ENCODE measurements around the gene SSX4B. TPM values are rescaled to one million over a fixed set of nuclear protein-coding genes. Genes with fewer than 3 reads are reported as not detected.
"Not testable (repeated sequence)": the region's sequence is repeated elsewhere in the genome, so short reads cannot be mapped to it uniquely, and the experiment has no call there.

The SSX4B gene
- total RNA-seq, 1 donor from 2014 or later = not detected

DNA sequence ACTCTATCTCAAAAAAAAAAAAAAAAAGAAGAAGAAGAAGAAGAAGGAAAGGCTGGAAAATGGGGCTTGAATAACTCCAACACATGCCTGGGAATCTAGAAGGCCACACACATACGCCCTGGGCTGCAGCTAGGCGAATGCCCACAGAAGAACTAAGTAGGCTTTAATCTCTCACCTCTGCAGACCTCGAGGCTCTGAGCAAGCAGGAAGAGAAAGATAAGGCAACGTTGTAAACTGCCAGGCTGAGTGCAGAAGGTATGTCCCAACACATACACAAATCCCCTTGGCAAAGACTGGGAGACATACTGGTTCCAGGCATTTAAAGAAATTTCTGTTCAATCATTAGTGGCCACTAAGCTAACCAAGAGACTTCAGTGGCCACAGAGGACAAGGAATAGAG lies 39.9 kb upstream of the SSX4B start:
- no peaks in the 10 kb centered on the region for H3K9me3 ChIP-seq (ENCODE audit: insufficient read depth, low read depth, low read length)
- TF ChIP-seq, protein P1, sequence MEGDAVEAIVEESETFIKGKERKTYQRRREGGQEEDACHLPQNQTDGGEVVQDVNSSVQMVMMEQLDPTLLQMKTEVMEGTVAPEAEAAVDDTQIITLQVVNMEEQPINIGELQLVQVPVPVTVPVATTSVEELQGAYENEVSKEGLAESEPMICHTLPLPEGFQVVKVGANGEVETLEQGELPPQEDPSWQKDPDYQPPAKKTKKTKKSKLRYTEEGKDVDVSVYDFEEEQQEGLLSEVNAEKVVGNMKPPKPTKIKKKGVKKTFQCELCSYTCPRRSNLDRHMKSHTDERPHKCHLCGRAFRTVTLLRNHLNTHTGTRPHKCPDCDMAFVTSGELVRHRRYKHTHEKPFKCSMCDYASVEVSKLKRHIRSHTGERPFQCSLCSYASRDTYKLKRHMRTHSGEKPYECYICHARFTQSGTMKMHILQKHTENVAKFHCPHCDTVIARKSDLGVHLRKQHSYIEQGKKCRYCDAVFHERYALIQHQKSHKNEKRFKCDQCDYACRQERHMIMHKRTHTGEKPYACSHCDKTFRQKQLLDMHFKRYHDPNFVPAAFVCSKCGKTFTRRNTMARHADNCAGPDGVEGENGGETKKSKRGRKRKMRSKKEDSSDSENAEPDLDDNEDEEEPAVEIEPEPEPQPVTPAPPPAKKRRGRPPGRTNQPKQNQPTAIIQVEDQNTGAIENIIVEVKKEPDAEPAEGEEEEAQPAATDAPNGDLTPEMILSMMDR (IDR thresholded peaks at IDR 0.05; ENCODE audit: insufficient read depth, low read depth, low read length) = no peak
- no peak for TF ChIP-seq EZH2 (IDR thresholded peaks at IDR 0.05; ENCODE audit: insufficient read depth, low read length)
- no peak overlapping the region for H2AFZ ChIP-seq (ENCODE audit: low read depth, low read length)
- no peak overlapping the region for H3K4me3 Mint-ChIP-seq (ENCODE audit: unreplicated experiment)
- no peak overlapping the region for H3K27ac Mint-ChIP-seq (ENCODE audit: unreplicated experiment)
- no peak overlapping the region for H3K9ac ChIP-seq (ENCODE audit: low read length)
- H3K36me3 Mint-ChIP-seq (ENCODE audit: low read depth, unreplicated experiment) = peaks cover 2% of the 10 kb centered on the region
- DNase-seq (ENCODE audit: low read depth) (no peak), FAIRE-seq (no peak)
- H3K4me1 Mint-ChIP-seq (ENCODE audit: low read depth, unreplicated experiment) = no peaks in the 10 kb centered on the region
- no peaks in the 10 kb centered on the region for H3K4me1 ChIP-seq (ENCODE audit: insufficient read depth, low read length)
- no peaks in the 10 kb centered on the region for H3K27me3 ChIP-seq (ENCODE audit: insufficient read depth, low read length)
- H3K9me3 Mint-ChIP-seq (ENCODE audit: unreplicated experiment) = no peaks in the 10 kb centered on the region
- no peak overlapping the region for H3K4me3 ChIP-seq (ENCODE audit: insufficient read depth, low read depth, low read length)
- H3K36me3 ChIP-seq (ENCODE audit: insufficient read depth, low read length) = no peaks in the 10 kb centered on the region
- no peak overlapping the region for H3K27ac ChIP-seq (ENCODE audit: low read depth, low read length)
- no peak overlapping the region for H3K4me2 ChIP-seq (ENCODE audit: low read length)
- H3K27me3 Mint-ChIP-seq (ENCODE audit: low read depth, unreplicated experiment) = no peaks in the 10 kb centered on the region
- no peaks in the 10 kb centered on the region for H3K79me2 ChIP-seq (ENCODE audit: insufficient read depth, low read length)
- H4K20me1 ChIP-seq (ENCODE audit: insufficient read depth, low read length) = no peaks in the 10 kb centered on the region

DNA sequence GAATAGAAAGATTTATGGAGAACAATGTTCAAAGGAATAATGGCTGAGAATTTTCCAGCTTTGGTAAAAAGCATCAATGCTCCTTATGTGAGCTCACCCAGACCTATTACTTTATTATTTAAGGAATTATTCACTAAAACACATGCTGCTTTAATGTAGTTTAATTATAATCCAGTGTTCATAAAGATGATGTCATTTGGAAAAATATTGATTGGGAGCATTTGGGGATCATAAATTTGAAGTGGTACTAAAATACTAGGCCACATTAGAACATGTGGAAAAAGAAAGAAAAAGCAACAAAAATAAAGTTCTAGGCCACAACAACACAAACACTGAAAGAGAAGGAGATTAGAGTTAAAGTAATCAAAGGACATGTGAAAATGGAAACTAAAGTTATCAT lies 38.3 kb upstream of the SSX4B start:
- no peak overlapping the region for H3K4me3 ChIP-seq (ENCODE audit: insufficient read depth, low read depth, low read length)
- H3K4me1 Mint-ChIP-seq (ENCODE audit: low read depth, unreplicated experiment) = no peaks in the 10 kb centered on the region
- no peak overlapping the region for H3K4me3 Mint-ChIP-seq (ENCODE audit: unreplicated experiment)
- FAIRE-seq (no peak), DNase-seq (ENCODE audit: low read depth) (no peak)
- no peak overlapping the region for H3K27ac ChIP-seq (ENCODE audit: low read depth, low read length)
- no peaks in the 10 kb centered on the region for H3K27me3 ChIP-seq (ENCODE audit: insufficient read depth, low read length)
- no peak overlapping the region for H3K9ac ChIP-seq (ENCODE audit: low read length)
- H3K36me3 ChIP-seq (ENCODE audit: insufficient read depth, low read length) = no peaks in the 10 kb centered on the region
- no peaks in the 10 kb centered on the region for H4K20me1 ChIP-seq (ENCODE audit: insufficient read depth, low read length)
- H3K27ac Mint-ChIP-seq (ENCODE audit: unreplicated experiment) = no peak overlapping the region
- TF ChIP-seq EZH2 (IDR thresholded peaks at IDR 0.05; ENCODE audit: insufficient read depth, low read length) = no peak
- TF ChIP-seq, protein P1 (IDR thresholded peaks at IDR 0.05; ENCODE audit: insufficient read depth, low read depth, low read length) = no peak
- no peaks in the 10 kb centered on the region for H3K4me1 ChIP-seq (ENCODE audit: insufficient read depth, low read length)
- no peaks in the 10 kb centered on the region for H3K79me2 ChIP-seq (ENCODE audit: insufficient read depth, low read length)
- H3K36me3 Mint-ChIP-seq (ENCODE audit: low read depth, unreplicated experiment) = peaks cover 2% of the 10 kb centered on the region
- no peaks in the 10 kb centered on the region for H3K27me3 Mint-ChIP-seq (ENCODE audit: low read depth, unreplicated experiment)
- H3K9me3 ChIP-seq (ENCODE audit: insufficient read depth, low read depth, low read length) = no peaks in the 10 kb centered on the region
- H2AFZ ChIP-seq (ENCODE audit: low read depth, low read length) = no peak overlapping the region
- H3K4me2 ChIP-seq (ENCODE audit: low read length) = no peak overlapping the region
- H3K9me3 Mint-ChIP-seq (ENCODE audit: unreplicated experiment) = no peaks in the 10 kb centered on the region

GRCh38 chrX:48447201-48447600 lies 35.4 kb upstream of the SSX4B start:
- not testable (repeated sequence) for H4K20me1 ChIP-seq (ENCODE audit: insufficient read depth, low read length); H3K27me3 Mint-ChIP-seq (ENCODE audit: low read depth, unreplicated experiment); H3K4me3 ChIP-seq (ENCODE audit: insufficient read depth, low read depth, low read length); H3K4me2 ChIP-seq (ENCODE audit: low read length); H3K27me3 ChIP-seq (ENCODE audit: insufficient read depth, low read length); H3K27ac ChIP-seq (ENCODE audit: low read depth, low read length); H3K9ac ChIP-seq (ENCODE audit: low read length); FAIRE-seq; H3K4me1 Mint-ChIP-seq (ENCODE audit: low read depth, unreplicated experiment); H3K9me3 Mint-ChIP-seq (ENCODE audit: unreplicated experiment); DNase-seq (ENCODE audit: low read depth); H3K4me3 Mint-ChIP-seq (ENCODE audit: unreplicated experiment); H2AFZ ChIP-seq (ENCODE audit: low read depth, low read length); H3K79me2 ChIP-seq (ENCODE audit: insufficient read depth, low read length); H3K36me3 ChIP-seq (ENCODE audit: insufficient read depth, low read length); H3K4me1 ChIP-seq (ENCODE audit: insufficient read depth, low read length); H3K27ac Mint-ChIP-seq (ENCODE audit: unreplicated experiment); H3K9me3 ChIP-seq (ENCODE audit: insufficient read depth, low read depth, low read length); H3K36me3 Mint-ChIP-seq (ENCODE audit: low read depth, unreplicated experiment)

DNA sequence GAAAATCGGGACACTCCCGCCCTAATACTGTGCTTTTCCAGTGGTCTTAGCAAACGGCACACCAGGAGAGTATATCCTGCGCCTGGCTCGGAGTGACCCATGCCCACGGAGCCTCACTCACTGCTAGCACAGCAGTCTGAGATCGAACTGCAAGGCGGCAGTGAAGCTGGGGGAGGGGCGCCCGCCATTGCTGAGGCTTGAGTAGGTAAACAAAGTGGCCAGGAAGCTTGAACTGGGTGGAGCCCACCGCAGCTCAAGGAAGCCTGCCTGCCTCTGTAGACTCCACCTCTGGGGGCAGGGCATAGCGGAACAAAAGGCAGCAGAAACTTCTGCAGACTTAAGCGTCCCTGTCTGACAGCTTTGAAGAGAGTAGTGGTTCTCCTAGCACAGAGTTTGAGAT lies 22.0 kb upstream of the SSX4B start:
- H3K36me3 ChIP-seq (ENCODE audit: insufficient read depth, low read length); H3K36me3 Mint-ChIP-seq (ENCODE audit: low read depth, unreplicated experiment); H3K9me3 ChIP-seq (ENCODE audit: insufficient read depth, low read depth, low read length); DNase-seq (ENCODE audit: low read depth); H3K4me1 ChIP-seq (ENCODE audit: insufficient read depth, low read length); H3K9me3 Mint-ChIP-seq (ENCODE audit: unreplicated experiment); H3K27ac Mint-ChIP-seq (ENCODE audit: unreplicated experiment); H3K4me1 Mint-ChIP-seq (ENCODE audit: low read depth, unreplicated experiment); H3K9ac ChIP-seq (ENCODE audit: low read length); H2AFZ ChIP-seq (ENCODE audit: low read depth, low read length); FAIRE-seq; H3K4me3 ChIP-seq (ENCODE audit: insufficient read depth, low read depth, low read length); H3K27me3 Mint-ChIP-seq (ENCODE audit: low read depth, unreplicated experiment); H3K79me2 ChIP-seq (ENCODE audit: insufficient read depth, low read length); H4K20me1 ChIP-seq (ENCODE audit: insufficient read depth, low read length); H3K27me3 ChIP-seq (ENCODE audit: insufficient read depth, low read length); H3K27ac ChIP-seq (ENCODE audit: low read depth, low read length); H3K4me3 Mint-ChIP-seq (ENCODE audit: unreplicated experiment); H3K4me2 ChIP-seq (ENCODE audit: low read length): not testable (repeated sequence)

- not testable (repeated sequence) for H3K79me2 ChIP-seq (ENCODE audit: insufficient read depth, low read length); H3K9me3 Mint-ChIP-seq (ENCODE audit: unreplicated experiment); H3K4me3 ChIP-seq (ENCODE audit: insufficient read depth, low read depth, low read length); H3K9me3 ChIP-seq (ENCODE audit: insufficient read depth, low read depth, low read length); FAIRE-seq; H3K4me2 ChIP-seq (ENCODE audit: low read length); H3K27ac Mint-ChIP-seq (ENCODE audit: unreplicated experiment); H3K36me3 Mint-ChIP-seq (ENCODE audit: low read depth, unreplicated experiment); H4K20me1 ChIP-seq (ENCODE audit: insufficient read depth, low read length); H3K27me3 Mint-ChIP-seq (ENCODE audit: low read depth, unreplicated experiment); H3K27ac ChIP-seq (ENCODE audit: low read depth, low read length); H3K36me3 ChIP-seq (ENCODE audit: insufficient read depth, low read length); H3K9ac ChIP-seq (ENCODE audit: low read length); H3K4me3 Mint-ChIP-seq (ENCODE audit: unreplicated experiment); H3K27me3 ChIP-seq (ENCODE audit: insufficient read depth, low read length); H3K4me1 ChIP-seq (ENCODE audit: insufficient read depth, low read length); H3K4me1 Mint-ChIP-seq (ENCODE audit: low read depth, unreplicated experiment); H2AFZ ChIP-seq (ENCODE audit: low read depth, low read length)
- peak; percentile 41 for DNase-seq (ENCODE audit: low read depth)
Measured at GRCh38 chrX:48430166-48430565, 18.4 kb upstream of the SSX4B start.

Data from astrocyte (in vitro differentiated cells and primary cell).